Keratinocyte (primary cell): ENCODE measurements around the gene ATMIN.

Experiments
- CTCF ChIP-seq, 3 experiments: IDR thresholded peaks in 1 of 3; conservative IDR thresholded peaks in 1 of 3; optimal IDR thresholded peaks in 1 of 3; 2 replicates in 2 of 3; 3 replicates in 1 of 3; pipeline versions ENCODE3 to v1.5.1; 2011; ENCODE audit warnings: low read length in 3 of 3, mild to moderate bottlenecking in 3 of 3, moderate library complexity in 2 of 3, control low read depth in 1 of 3, inconsistent platforms in 1 of 3; ENCODE audit not compliant: insufficient read depth in 2 of 3; ENCODE audit errors: extremely low read depth in 1 of 3
- EZH2 ChIP-seq: IDR thresholded peaks from one replicate; pipeline ENCODE4 v1.6.1; 2012; ENCODE audit warnings: inconsistent platforms, mild to moderate bottlenecking, low read length, moderate library complexity

GRCh38 chr16:81096715-81097208 lies 61.1 kb downstream of the ATMIN start:
- TF ChIP-seq CTCF (optimal IDR thresholded peaks at IDR 0.05 in 1 of 3, IDR thresholded peaks at IDR 0.05 in 1 of 3, conservative IDR thresholded peaks at IDR 0.05 in 1 of 3; ENCODE audit: extremely low read depth in 1 of 3, insufficient read depth in 2 of 3, low read length in 3 of 3), result no peak
- TF ChIP-seq EZH2, result no peak
